AG09309 (cell line): ENCODE data around the gene RAET1E.

Experiments used
- DNase-seq: peaks from one replicate; pipeline ENCODE4 v3.0.0-alpha.2; 2010; ENCODE audit warnings: low read depth
- H3K4me3 ChIP-seq: 2 replicates; pipeline ENCODE4 v1.5.1; 2011; ENCODE audit warnings: mild to moderate bottlenecking, low read depth, low read length, moderate library complexity; ENCODE audit not compliant: control insufficient read depth
- TF ChIP-seq, protein P1 (sequence below): IDR thresholded peaks from 2 replicates; pipeline ENCODE4 v1.5.1; 2011; ENCODE audit warnings: mild to moderate bottlenecking, low read depth, low read length, inconsistent platforms; ENCODE audit not compliant: insufficient read depth, control insufficient read depth; ENCODE audit errors: missing control alignments

The RAET1E gene

DNA sequence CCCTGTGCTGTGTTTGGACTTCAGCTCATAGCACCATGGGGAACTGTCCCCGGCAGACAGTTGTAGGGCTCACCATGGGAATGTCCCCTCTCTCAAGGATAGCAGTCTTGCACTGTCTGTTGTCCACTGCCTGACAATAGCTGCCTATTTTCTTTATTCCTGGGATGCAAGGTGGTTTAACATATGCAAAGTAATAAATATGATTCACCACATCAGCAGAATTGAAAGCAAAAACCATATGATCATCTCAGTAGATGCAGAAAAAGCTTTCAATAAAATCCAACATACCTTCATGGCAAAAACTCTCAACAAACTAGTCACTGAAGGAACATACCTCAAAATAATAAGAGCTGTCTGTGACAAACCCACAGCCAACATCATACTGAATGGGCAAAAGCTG, 20.3 kb downstream of the RAET1E start:
- TF ChIP-seq, protein P1, sequence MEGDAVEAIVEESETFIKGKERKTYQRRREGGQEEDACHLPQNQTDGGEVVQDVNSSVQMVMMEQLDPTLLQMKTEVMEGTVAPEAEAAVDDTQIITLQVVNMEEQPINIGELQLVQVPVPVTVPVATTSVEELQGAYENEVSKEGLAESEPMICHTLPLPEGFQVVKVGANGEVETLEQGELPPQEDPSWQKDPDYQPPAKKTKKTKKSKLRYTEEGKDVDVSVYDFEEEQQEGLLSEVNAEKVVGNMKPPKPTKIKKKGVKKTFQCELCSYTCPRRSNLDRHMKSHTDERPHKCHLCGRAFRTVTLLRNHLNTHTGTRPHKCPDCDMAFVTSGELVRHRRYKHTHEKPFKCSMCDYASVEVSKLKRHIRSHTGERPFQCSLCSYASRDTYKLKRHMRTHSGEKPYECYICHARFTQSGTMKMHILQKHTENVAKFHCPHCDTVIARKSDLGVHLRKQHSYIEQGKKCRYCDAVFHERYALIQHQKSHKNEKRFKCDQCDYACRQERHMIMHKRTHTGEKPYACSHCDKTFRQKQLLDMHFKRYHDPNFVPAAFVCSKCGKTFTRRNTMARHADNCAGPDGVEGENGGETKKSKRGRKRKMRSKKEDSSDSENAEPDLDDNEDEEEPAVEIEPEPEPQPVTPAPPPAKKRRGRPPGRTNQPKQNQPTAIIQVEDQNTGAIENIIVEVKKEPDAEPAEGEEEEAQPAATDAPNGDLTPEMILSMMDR, result no peak
- no peak for DNase-seq
- H3K4me3 ChIP-seq, result no peak overlapping the region

DNA sequence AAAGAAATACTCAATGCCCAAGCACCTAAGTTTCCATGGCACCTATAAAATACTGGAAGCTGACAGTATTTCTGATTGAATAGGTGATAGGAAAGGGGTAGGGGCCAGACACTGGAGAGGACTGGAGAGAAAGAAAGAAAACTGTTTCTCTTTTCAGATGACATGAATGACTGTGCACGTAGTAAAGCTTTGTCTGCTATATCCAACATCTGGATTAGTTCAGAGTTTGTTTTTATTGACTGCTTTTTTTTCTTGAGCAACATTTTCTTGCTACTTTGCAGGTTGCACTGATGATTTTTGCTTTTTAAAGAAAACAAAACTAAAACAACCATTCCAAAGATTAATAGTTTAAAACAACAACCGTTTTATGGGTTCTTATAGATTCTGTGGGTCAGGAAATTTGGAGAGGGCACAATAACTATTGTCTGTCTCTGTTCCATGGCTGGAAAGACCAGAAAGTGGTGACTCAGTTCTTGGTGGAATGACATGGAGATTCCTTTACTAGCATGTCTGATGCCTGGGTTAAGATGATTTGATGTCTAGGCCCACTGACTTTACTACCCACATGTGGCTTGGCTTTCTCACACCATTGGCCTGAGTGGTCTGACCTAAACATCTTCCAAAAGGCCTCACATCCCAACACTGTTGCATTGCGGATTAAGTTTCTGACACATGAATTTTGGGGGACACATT, 21.5 kb downstream of the RAET1E start:
- no peak overlapping the region for H3K4me3 ChIP-seq
- no peak for DNase-seq
- TF ChIP-seq, protein P1, result no peak

DNA sequence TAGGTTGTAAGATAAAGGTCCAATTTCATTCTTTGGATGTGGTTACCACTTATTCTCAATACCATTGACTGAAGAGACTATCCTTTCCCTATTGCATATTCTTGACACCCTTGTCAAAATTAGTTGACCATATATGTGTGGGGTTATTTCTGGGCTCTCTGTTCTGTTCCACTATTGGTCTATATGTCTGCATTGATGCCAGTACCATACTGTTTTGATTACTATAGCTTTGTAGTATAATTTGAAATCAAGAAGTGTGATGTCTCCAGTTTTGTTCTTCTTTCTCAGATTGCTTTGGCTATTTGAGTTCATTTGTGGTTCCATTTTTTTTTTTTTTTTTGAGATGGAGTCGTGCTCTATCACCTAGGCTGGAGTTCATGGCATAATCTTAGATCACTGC, 25.7 kb downstream of the RAET1E start:
- TF ChIP-seq, protein P1, result no peak

DNA sequence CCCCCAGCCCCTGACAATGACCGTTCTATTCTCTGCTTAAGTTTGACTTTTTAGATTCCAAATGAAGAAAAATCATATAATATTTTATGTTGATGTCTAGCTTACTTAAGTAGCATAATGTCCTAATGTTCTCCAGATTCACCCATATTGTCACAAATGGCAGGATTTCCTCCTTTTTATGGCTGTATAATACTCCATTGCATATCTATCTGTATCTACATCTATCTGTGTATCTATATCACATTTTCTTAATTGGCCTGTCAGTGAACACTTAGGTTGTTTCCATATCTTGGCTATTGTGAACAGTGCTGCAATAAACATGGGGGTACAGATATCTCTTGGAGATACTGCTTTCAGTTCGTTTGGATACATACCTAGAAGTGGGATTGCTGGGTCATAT, 26.7 kb downstream of the RAET1E start:
- TF ChIP-seq, protein P1, result no peak
- no peak for DNase-seq
- H3K4me3 ChIP-seq, result no peak overlapping the region

More for the DNA sequence above, 25.7 kb downstream of the RAET1E start:
- DNase-seq, result no peak
- no peak overlapping the region for H3K4me3 ChIP-seq

DNA sequence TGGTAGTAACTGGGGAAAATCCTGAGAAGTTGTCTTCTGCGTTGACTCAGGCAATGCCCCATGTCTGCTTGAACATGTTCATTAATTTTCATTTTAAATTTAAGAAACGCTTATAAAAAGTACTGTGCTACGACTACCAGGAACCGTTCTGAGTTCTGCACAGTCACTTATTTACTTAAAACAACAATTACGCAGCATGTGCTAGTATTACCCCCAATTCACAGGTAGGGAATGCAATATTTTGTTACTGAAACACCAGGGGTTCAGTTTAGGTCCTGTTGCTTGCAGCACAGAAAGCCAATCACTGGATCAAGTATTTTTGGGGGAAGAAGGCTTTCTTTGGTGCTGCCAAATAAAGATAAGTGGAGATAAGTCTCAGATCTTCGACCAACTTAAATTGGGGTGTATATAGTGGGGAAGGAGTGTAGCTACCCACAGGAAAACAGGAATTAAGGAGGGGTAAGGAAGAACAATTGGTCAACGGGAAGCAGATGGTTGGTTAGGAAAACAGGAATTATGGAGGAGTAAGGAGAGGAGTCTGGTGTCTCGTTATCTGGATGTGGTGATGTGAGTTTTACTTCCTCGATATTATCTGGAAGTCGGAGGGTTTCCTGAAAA, 28.5 kb downstream of the RAET1E start:
- TF ChIP-seq, protein P1, result no peak
- no peak for DNase-seq
- H3K4me3 ChIP-seq, result no peak overlapping the region

DNA sequence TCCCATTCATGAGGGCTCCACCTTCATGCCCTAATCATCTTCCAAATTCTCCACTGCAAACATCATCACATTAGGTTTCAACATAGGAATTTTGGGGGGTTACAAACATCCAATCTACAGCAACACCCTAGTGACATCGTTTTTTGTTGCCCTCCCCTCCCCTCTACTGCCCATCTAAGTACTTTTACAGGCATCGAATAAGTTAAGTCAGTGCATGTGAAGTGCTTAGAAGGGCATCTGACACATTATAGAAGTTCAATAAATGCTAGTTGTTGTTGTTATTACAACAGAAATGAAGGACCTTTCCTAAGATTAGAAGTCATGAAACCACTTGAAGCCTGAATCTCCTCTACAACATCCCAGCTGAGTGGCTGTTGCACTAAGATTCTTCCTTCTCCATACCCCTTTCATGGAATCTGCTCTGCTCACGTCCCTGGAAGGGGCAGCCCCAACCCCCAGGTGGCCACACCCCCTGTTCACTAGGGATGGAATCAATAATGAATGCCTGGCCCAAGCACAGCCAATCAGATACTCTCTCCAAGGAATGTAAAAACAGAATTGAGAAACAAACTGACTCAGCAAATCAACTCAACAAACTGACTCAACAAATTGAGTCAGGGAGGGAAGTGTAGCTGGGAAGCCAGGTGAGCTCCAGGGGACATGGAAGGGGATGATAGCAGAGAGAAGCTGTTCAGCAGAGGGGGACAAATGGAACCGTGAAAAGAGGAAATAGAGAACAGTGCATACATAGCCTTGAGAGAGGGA, 29.9 kb downstream of the RAET1E start:
- no peak for DNase-seq
- TF ChIP-seq, protein P1, result no peak
- no peak overlapping the region for H3K4me3 ChIP-seq
